22Rv1 (cell line): ENCODE results near the gene ABCA1.

Experiments
- CTCF ChIP-seq: fragments of 450-650 bp; IDR thresholded peaks from 2 replicates; pipeline ENCODE4 v1.5.1; 2017; ENCODE audit warnings: mild to moderate bottlenecking
- ZFX ChIP-seq: fragments of 450-650 bp; IDR thresholded peaks from 2 replicates; pipeline ENCODE4 v1.6.1; 2017; ENCODE audit warnings: antibody characterized with exemption, borderline replicate concordance

- TF ChIP-seq CTCF (peak; percentile 79), ZFX (no peak)
Measured at GRCh38 chr9:104743376-104743985, 184.5 kb downstream of the ABCA1 start.
